Measurements from ENCODE around the gene CD22.
"Not testable (repeated sequence)": the region's sequence is repeated elsewhere in the genome, so short reads cannot be mapped to it uniquely, and the experiment has no call there.

The CD22 gene

DNA sequence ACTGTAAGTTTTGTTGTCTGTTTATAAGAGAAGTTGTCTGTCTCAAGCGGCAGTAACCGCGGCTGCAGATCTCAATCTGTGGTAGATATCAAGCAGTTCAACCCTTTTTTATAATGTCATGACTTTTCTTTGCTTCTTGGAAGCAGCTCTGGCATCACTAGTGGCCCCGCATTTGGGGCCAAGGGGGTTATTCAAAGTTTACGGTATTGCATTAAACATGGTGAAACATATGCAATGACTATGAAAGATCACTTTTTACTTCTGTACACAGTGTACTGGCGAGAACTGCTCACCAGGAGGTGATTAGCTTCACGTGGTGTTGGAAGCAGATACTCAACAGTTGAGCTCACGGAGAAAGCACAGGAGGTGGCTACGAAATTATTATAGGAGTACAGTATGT is 24.6 kb downstream of the CD22 start:
- TF ChIP-seq, protein P1, sequence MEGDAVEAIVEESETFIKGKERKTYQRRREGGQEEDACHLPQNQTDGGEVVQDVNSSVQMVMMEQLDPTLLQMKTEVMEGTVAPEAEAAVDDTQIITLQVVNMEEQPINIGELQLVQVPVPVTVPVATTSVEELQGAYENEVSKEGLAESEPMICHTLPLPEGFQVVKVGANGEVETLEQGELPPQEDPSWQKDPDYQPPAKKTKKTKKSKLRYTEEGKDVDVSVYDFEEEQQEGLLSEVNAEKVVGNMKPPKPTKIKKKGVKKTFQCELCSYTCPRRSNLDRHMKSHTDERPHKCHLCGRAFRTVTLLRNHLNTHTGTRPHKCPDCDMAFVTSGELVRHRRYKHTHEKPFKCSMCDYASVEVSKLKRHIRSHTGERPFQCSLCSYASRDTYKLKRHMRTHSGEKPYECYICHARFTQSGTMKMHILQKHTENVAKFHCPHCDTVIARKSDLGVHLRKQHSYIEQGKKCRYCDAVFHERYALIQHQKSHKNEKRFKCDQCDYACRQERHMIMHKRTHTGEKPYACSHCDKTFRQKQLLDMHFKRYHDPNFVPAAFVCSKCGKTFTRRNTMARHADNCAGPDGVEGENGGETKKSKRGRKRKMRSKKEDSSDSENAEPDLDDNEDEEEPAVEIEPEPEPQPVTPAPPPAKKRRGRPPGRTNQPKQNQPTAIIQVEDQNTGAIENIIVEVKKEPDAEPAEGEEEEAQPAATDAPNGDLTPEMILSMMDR (IDR thresholded peaks at IDR 0.05; ENCODE audit: borderline replicate concordance, control extremely low read depth, extremely low read depth, insufficient read depth, missing control alignments), result no peak
- in situ Hi-C loops (cut with MboI; ENCODE audit: low sequenced_read_pairs, unreplicated experiment), result loop anchor here (10.0 kb wide), 2 partner anchors 111 to 141 kb away; partner anchors contain the start of gene KRTDAP
- DNase-seq (ENCODE audit: low spot score), result no peak

DNA sequence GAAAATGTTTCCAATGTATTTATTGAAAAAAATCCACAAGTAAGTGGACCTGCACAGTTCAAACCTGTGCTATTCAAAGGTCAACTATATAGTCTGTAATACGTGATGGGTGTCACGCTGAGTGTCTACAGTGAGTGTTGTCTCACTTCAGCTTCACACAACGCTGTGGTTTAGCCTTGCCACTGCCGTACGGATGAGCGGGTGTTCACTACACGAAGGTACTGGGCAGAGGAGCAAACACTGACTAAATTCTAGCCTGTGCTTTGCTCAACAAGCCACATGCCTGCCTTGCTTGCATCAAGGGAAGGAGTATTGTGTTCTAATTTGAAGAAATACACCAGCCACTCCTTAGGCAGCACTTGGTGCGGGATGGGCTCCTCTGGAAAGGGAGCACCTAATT is 25.9 kb downstream of the CD22 start:
- TF ChIP-seq, protein P1 (IDR thresholded peaks at IDR 0.05; ENCODE audit: borderline replicate concordance, control extremely low read depth, extremely low read depth, insufficient read depth, missing control alignments), result no peak
- DNase-seq (ENCODE audit: low spot score), result peak; percentile 13
- in situ Hi-C loops (cut with MboI; ENCODE audit: low sequenced_read_pairs, unreplicated experiment), result loop anchor here (10.0 kb wide), 2 partner anchors 110 to 140 kb away; partner anchors contain the start of gene KRTDAP

DNA sequence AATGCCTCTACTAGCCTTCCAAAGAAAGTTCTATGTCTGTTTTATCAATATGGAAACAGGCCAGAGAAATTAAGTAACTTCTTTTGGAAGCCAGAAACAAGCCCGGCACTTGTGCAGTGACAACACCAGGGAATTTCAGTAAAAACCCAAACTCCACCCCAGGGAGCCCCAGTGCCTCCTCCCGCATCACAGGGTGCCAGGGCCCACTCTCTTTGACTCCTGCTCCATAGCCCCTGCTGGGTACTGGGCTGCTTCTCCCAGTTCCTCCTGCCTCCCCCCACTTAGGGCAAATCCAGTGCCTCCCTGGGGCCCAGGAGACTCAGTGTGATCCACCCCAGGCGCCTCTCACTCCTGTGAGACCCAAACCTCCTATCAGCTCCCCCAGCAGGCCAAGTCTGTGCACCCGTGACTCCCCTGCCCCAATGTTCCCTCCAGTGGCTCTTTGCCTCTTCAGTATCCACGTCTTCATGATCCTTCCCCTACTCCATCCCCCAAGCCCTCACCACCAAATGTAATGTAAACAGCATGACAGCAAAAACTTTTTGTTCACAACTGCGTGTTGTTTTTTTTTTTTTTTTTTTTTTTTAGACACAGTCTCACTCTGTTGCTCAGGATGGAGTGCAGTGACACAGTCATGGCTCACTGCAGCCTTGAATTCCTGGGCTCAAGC is 26.9 kb downstream of the CD22 start:
- TF ChIP-seq, protein P1 (IDR thresholded peaks at IDR 0.05; ENCODE audit: borderline replicate concordance, control extremely low read depth, extremely low read depth, insufficient read depth, missing control alignments), result no peak
- DNase-seq (ENCODE audit: low spot score), result peak; percentile 8
- in situ Hi-C loops (cut with MboI; ENCODE audit: low sequenced_read_pairs, unreplicated experiment), result loop anchor here (10.0 kb wide), 2 partner anchors 109 to 139 kb away; partner anchors contain the start of gene KRTDAP

DNA sequence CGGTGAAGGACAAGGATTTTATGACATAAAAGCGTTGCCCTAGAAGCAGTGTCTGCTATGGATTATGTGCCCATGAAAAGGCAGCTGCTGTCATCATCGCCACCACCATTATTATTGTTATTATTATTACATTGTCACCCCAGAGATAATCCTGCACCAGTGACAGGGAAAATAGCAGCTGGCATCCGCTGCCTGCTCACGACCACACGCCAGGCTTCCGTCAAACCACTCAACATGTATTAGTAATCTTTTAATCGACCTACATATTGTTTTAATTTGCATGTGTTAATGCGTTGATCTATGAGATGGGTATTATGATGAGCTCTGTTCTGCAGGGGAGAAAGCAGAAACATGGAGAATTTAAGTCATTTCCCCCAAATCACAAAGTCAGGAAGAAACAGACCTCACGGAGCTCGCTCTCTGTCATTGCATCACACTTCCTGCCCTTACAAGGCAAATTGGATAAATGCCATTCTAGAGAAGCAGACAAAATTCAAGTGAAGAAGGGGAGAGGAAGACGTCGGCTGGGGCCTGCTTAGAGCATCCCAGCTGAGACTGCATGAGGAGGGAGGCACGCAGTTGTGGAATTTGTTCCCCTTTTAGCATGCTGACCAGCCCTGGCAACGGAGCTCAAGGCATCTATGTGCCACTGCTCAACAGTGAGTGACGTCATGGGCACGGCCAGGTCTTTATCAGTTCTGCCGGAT is 29.0 kb downstream of the CD22 start, which contains the start of gene FFAR3:
TSS of gene FFAR3 (plus strand) at position 594 of the 707 bp plus-strand sequence. CDS start 431 bp downstream, outside the sequence.
- TF ChIP-seq, protein P1 (IDR thresholded peaks at IDR 0.05; ENCODE audit: borderline replicate concordance, control extremely low read depth, extremely low read depth, insufficient read depth, missing control alignments), result no peak
- DNase-seq (ENCODE audit: low spot score), result peak; percentile 5
- in situ Hi-C loops (cut with MboI; ENCODE audit: low sequenced_read_pairs, unreplicated experiment), result loop anchor here (10.0 kb wide), 2 partner anchors 107 to 137 kb away; partner anchors contain the start of gene KRTDAP

DNA sequence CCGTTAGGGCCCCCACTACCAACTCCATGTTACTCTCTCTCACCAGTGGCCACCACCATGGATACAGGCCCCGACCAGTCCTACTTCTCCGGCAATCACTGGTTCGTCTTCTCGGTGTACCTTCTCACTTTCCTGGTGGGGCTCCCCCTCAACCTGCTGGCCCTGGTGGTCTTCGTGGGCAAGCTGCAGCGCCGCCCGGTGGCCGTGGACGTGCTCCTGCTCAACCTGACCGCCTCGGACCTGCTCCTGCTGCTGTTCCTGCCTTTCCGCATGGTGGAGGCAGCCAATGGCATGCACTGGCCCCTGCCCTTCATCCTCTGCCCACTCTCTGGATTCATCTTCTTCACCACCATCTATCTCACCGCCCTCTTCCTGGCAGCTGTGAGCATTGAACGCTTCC is 29.8 kb downstream of the CD22 start:
- not testable (repeated sequence) for DNase-seq (ENCODE audit: low spot score)
- in situ Hi-C loops (cut with MboI; ENCODE audit: low sequenced_read_pairs, unreplicated experiment), result loop anchor here (10.0 kb wide), 2 partner anchors 106 to 136 kb away; partner anchors contain the start of gene KRTDAP

DNA sequence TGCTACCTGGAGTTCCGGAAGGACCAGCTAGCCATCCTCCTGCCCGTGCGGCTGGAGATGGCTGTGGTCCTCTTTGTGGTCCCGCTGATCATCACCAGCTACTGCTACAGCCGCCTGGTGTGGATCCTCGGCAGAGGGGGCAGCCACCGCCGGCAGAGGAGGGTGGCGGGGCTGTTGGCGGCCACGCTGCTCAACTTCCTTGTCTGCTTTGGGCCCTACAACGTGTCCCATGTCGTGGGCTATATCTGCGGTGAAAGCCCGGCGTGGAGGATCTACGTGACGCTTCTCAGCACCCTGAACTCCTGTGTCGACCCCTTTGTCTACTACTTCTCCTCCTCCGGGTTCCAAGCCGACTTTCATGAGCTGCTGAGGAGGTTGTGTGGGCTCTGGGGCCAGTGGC is 30.4 kb downstream of the CD22 start:
- not testable (repeated sequence) for DNase-seq (ENCODE audit: low spot score)

DNA sequence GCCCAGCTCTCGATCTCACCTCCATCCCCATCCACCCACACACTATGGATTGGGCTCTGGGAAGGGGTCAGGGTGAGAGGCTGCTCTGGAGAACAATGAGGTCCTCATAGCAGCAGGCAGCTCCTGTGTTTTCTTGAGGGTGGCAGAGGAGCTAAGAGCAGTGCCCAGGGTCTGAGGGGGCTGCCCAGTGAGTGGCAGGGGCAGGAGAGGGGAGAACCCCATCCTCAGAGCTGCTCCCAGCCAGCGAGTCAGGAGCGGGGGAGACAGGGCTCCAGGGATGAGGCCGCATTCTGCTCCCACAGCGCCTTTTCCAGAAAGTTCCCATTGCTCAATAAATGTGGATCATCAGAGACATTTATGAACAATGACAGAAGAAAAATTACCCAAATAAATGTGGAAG is 31.1 kb downstream of the CD22 start:
- DNase-seq (ENCODE audit: low spot score); in situ Hi-C loops (cut with MboI; ENCODE audit: low sequenced_read_pairs, unreplicated experiment): not testable (repeated sequence)

More for the DNA sequence above, 30.4 kb downstream of the CD22 start:
- in situ Hi-C loops (cut with MboI; ENCODE audit: low sequenced_read_pairs, unreplicated experiment), result loop anchor here (10.0 kb wide), 2 partner anchors 105 to 135 kb away; partner anchors contain the start of gene KRTDAP

DNA sequence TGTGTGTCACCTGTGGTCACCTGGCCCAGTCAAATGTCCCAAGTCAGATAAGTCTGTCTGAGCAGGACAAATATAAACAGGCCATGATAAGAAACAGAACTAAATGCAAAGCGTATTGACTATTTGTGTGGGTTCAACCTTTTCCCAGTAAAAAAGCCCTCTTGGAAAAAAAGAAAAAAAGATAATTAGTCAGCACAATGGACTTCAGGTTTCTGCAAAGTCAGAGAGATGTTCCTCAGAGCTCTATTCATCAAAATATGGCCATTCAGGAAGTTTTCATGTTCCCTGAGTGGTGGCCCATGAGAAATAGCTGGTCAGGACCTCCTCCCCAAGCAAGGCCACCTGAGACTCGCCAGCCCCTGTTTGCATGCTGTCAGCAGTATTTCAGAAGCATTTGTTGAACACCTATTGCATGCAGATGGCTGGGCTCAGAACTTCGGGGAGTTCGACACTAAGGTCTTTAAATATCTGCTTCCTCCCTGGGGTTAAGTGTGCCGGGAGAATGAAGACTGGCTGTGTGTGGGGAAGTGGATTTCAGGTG is 32.0 kb downstream of the CD22 start:
- in situ Hi-C loops (cut with MboI; ENCODE audit: low sequenced_read_pairs, unreplicated experiment), result no loop called here
- TF ChIP-seq, protein P1 (IDR thresholded peaks at IDR 0.05; ENCODE audit: borderline replicate concordance, control extremely low read depth, extremely low read depth, insufficient read depth, missing control alignments), result no peak
- DNase-seq (ENCODE audit: low spot score), result peak; percentile 13
